ENCODE results near the gene PDP2.

GRCh38 chr16:66906916-66907836, 26.9 kb downstream of the PDP2 start:
- TF ChIP-seq POLR2A (IDR thresholded peaks at IDR 0.05; ENCODE audit: low read length) (no peak), GATA1 (IDR thresholded peaks at IDR 0.05; ENCODE audit: low read depth, low read length) (no peak)
